HG02763 (cell line): ENCODE data around the gene GGN.
"Not testable (repeated sequence)": the region's sequence is repeated elsewhere in the genome, so short reads cannot be mapped to it uniquely, and the experiment has no call there.

Experiments used
- ATAC-seq: cut with Tn5 transposase; IDR thresholded peaks from one replicate; pipeline ENCODE4 v1.9.1; 2021; ENCODE audit warnings: mild to moderate bottlenecking, moderate library complexity; ENCODE audit not compliant: unreplicated experiment

Gene GGN

GRCh38 chr19:38367041-38367440, 20.8 kb downstream of the GGN start:
- no peak for ATAC-seq

- not testable (repeated sequence) for ATAC-seq
These were observed 24.7 kb downstream of the GGN start for GRCh38 chr19:38362946-38363688.

- no peak for ATAC-seq
These were observed 25.5 kb downstream of the GGN start for GRCh38 chr19:38362076-38362945.

GRCh38 chr19:38361633-38362075, 26.2 kb downstream of the GGN start:
- no peak for ATAC-seq

- ATAC-seq, result no peak
These were observed 26.8 kb downstream of the GGN start for GRCh38 chr19:38360839-38361631.

GRCh38 chr19:38360351-38360750, 27.5 kb downstream of the GGN start:
- no peak for ATAC-seq

- ATAC-seq, result no peak
These were observed 28.4 kb downstream of the GGN start for GRCh38 chr19:38359242-38360021.

GRCh38 chr19:38358071-38358470, 29.8 kb downstream of the GGN start:
- ATAC-seq, result no peak

GRCh38 chr19:38355728-38356725, 31.8 kb downstream of the GGN start:
- ATAC-seq, result no peak

- ATAC-seq, result no peak
These were observed 35.2 kb downstream of the GGN start for GRCh38 chr19:38352611-38353010.

GRCh38 chr19:38351865-38352395, 35.9 kb downstream of the GGN start:
- ATAC-seq, result no peak

- ATAC-seq, result no peak
These were observed 37.0 kb downstream of the GGN start for GRCh38 chr19:38350883-38351282.

- no peak for ATAC-seq
These were observed 41.0 kb downstream of the GGN start for GRCh38 chr19:38346837-38347236.

GRCh38 chr19:38340927-38341326, 46.9 kb downstream of the GGN start:
- no peak for ATAC-seq

GRCh38 chr19:38339011-38339410, 48.8 kb downstream of the GGN start:
- ATAC-seq, result not testable (repeated sequence)

- no peak for ATAC-seq
These were observed 50.5 kb downstream of the GGN start for GRCh38 chr19:38337360-38337653.

GRCh38 chr19:38336638-38337359, 51.0 kb downstream of the GGN start:
- peak; percentile 40 for ATAC-seq

- peak; percentile 73 for ATAC-seq
These were observed 51.7 kb downstream of the GGN start for GRCh38 chr19:38335949-38336637.
